Esophagus squamous epithelium (tissue), 5 donors: ENCODE data around the gene C22orf23. TPM values are rescaled to one million over a fixed set of nuclear protein-coding genes. Genes with fewer than 3 reads are reported as not detected.
A peak's percentile ranks its signal among the peaks of the same experiment; 100 is the strongest.

ENCODE experiments used
- DNase-seq: peaks from one replicate; lab custom pipeline; 2025; lab: John Stamatoyannopoulos, UW
- H3K27ac ChIP-seq, 4 donors: fragments of 200-600 bp; sonication (generic); one replicate each; pipeline ENCODE4 v1.5.1; 2016 to 2019; ENCODE audit warnings: mild to moderate bottlenecking in 1 of 4
- H3K27me3 ChIP-seq, 4 donors: fragments of 200-600 bp; sonication (generic); 1 replicate in 3 of 4; 2 replicates in 1 of 4; pipeline versions ENCODE4 v1.5.1 to v1.6.0; 2017 to 2021; ENCODE audit warnings: antibody characterized with exemption in 1 of 4
- H3K36me3 ChIP-seq, 3 donors: fragments of 200-600 bp; sonication (generic); one replicate each; pipeline ENCODE4 v1.5.1; 2016 to 2019
- H3K4me1 ChIP-seq, 3 donors: fragments of 200-600 bp; sonication (generic); one replicate each; pipeline ENCODE4 v1.5.1; 2017 to 2019
- H3K4me3 ChIP-seq, 4 donors: fragments of 200-600 bp; sonication (generic); 1 replicate in 3 of 4; 2 replicates in 1 of 4; pipeline ENCODE4 v1.5.1; 2016 to 2019; ENCODE audit warnings: mild to moderate bottlenecking in 2 of 4, moderate library complexity in 1 of 4
- H3K9me3 ChIP-seq, 3 donors: fragments of 200-600 bp; sonication (generic); one replicate each; pipeline ENCODE4 v1.5.1; 2016 to 2019
- CTCF ChIP-seq, 6 experiments: fragments of 450-650 bp in 4 of 6; fragments of 200-600 bp in 2 of 6; sonication (generic) in 2 of 6; IDR thresholded peaks; one replicate each; pipeline ENCODE4 v1.5.1; 2016 to 2019; ENCODE audit warnings: antibody characterized with exemption in 6 of 6, mild to moderate bottlenecking in 4 of 6, moderate library complexity in 4 of 6
- POLR2A ChIP-seq, 4 donors: fragments of 450-650 bp; IDR thresholded peaks; one replicate each; pipeline ENCODE4 v1.6.1; 2017; ENCODE audit warnings: antibody characterized with exemption in 4 of 4, mild to moderate bottlenecking in 4 of 4, moderate library complexity in 3 of 4
- WGBS, 2 donors: methylation state at CpG; one replicate each; pipeline ENCODE4 v1.1.5; 2018; 5-methylcytosine and 5-hydroxymethylcytosine counted together
- intact Hi-C: fragments of 100-400 bp; cut with DNase I; formaldehyde crosslinking; loops from one replicate; pipeline ENCODE4 v1.15.0; 2022
- total RNA-seq, 4 donors: library from RNA; depleted of rRNA; stranded (reverse); fragments of >200 nt; gene quantifications; one replicate each; pipeline ENCODE4 v1.1.0, GENCODE V29; 2016
- donor health status: DM: yes; HTN: yes; CAD: no.

C22orf23 gene
- total RNA-seq, 4 donors from 2014 or later, result 0.13 to 0.38 TPM; not detected in 2

DNA sequence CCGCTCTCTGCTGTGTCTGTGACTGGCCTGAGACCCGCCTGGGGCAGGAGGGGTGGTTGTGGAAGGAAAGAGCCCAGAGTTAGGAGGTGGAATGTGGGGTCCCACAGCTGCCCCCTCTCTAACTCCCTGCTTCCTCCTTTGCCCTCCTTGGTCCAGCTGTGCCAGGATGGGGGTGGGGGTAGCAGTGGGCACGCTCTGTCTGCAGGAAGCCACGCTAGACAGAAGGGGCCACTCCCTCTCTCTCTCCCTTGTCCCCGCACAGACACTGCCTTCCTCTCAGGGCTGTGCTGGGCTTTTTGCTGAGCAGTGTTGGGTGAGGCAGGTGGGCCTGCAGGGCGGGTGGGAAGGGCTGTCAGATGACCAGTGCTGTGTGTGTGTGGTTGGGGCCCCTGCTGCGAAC is 33.0 kb upstream of the C22orf23 start:
- peak overlapping the region in 1 of 4 donors; percentile 7 for H3K4me3 ChIP-seq
- 80 to 89% methylated on average over 3 to 5 of the region's 7 CpGs for WGBS, 2 donors
- no peaks in the 10 kb centered on the region for H3K36me3 ChIP-seq
- DNase-seq, result no peak
- intact Hi-C loops, result no loop called here
- no peaks in the 10 kb centered on the region for H3K27me3 ChIP-seq
- H3K27ac ChIP-seq, result peak overlapping the region in 1 of 4 donors; percentile 14
- H3K4me1 ChIP-seq, result no peaks in the 10 kb centered on the region
- no peaks in the 10 kb centered on the region for H3K9me3 ChIP-seq
- TF ChIP-seq POLR2A (IDR thresholded peaks at IDR 0.05), result no peak
- TF ChIP-seq CTCF (IDR thresholded peaks at IDR 0.05), result no peak

- intact Hi-C loops, result no loop called here
- Histone ChIP-seq H3K27ac (peak overlapping the region in 1 of 4 donors; percentile 14), H3K4me3 (no peak overlapping the region)
Measured at GRCh38 chr22:37985751-37986281, 32.4 kb upstream of the C22orf23 start.

DNA sequence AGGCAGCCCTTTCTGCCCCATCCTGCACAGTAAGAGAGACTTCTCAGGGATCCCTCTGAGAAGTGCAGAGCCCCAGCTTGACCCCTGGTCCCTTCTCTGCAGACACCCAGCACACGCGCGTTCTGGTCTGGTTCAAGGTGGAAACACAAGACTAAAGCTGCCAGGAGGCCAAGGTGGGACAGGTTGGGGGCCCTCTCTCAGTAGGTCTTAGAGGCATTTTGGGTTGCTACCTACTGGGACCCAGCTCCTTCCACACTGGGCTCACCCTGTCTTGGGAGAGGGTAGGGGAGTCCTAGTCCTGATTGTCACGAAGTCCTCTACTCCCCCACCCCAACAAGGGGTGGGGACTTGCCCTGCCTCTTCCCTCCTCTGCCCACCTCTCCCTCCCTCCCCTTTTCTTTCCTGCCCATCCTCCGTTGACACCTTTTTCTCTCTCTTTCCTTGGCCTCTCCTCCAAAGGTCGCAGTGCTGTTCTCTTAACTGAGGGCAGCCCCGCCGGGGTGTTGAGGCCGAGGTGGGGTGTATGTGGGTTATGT is 31.7 kb upstream of the C22orf23 start:
- Histone ChIP-seq H3K36me3 (no peaks in the 10 kb centered on the region), H3K4me3 (no peak overlapping the region), H3K9me3 (no peaks in the 10 kb centered on the region), H3K4me1 (no peaks in the 10 kb centered on the region), H3K27me3 (no peaks in the 10 kb centered on the region), H3K27ac (no peak overlapping the region)
- 73 to 84% methylated on average over 6 of the region's 9 CpGs for WGBS, 2 donors
- TF ChIP-seq CTCF (IDR thresholded peaks at IDR 0.05) (no peak), POLR2A (IDR thresholded peaks at IDR 0.05) (no peak)
- no peak for DNase-seq
- intact Hi-C loops, result no loop called here

More at GRCh38 chr22:37985751-37986281, 32.4 kb upstream of the C22orf23 start:
- no peaks in the 10 kb centered on the region for H3K27me3 ChIP-seq
- DNase-seq, result no peak
- 82 to 89% methylated on average over 14 to 17 of the region's 27 CpGs for WGBS, 2 donors
- TF ChIP-seq POLR2A (IDR thresholded peaks at IDR 0.05), result no peak
- no peak for TF ChIP-seq CTCF (IDR thresholded peaks at IDR 0.05)
- no peaks in the 10 kb centered on the region for H3K4me1 ChIP-seq
- no peaks in the 10 kb centered on the region for H3K36me3 ChIP-seq
- H3K9me3 ChIP-seq, result no peaks in the 10 kb centered on the region

- no peak within 1 kb of the TSS for H3K27ac ChIP-seq
- H3K27me3 ChIP-seq, result no peaks in the 10 kb centered on the region
- no peaks in the 10 kb centered on the region for H3K9me3 ChIP-seq
- DNase-seq, result no peak
- WGBS, 2 donors, result 60 to 64% methylated on average over 7 to 13 of the region's 42 CpGs
- H3K36me3 ChIP-seq, result no peaks in the 10 kb centered on the region
- intact Hi-C loops, result no loop called here
- TF ChIP-seq CTCF (IDR thresholded peaks at IDR 0.05) (no peak), POLR2A (IDR thresholded peaks at IDR 0.05) (no peak)
- peak within 1 kb of the TSS in 3 of 4 donors; percentile 8 to 45 (median 23) for H3K4me3 ChIP-seq
- no peaks in the 10 kb centered on the region for H3K4me1 ChIP-seq
Measured at GRCh38 chr22:37983860-37984791, 30.7 kb upstream of the C22orf23 start, which contains the start of gene SOX10. Gene SOX10 (minus strand): TSS chr22:37984555. CDS start chr22:37983784, 771 bp downstream.
